ENCODE data around the gene TBX19.

The TBX19 gene

DNA sequence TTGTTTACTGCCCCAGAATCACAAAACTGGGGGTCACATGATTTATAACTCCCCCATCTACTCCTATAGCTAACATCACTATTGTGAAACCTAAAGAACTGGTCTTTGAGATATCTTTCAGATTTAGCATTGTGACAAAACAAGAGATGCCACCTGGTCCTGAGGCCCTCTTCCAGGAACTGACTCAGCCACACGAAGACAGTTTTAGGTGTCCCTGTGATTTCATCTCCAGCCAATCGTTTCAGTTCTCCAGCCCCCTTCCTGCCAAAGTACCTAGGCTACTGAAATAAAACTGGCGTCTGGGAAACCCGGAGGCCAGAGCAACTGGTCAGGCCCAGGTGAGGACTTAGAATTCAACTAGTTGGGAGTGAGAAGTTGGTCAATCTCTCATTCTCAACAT, 36.6 kb downstream of the TBX19 start:
- TF ChIP-seq, protein P1, sequence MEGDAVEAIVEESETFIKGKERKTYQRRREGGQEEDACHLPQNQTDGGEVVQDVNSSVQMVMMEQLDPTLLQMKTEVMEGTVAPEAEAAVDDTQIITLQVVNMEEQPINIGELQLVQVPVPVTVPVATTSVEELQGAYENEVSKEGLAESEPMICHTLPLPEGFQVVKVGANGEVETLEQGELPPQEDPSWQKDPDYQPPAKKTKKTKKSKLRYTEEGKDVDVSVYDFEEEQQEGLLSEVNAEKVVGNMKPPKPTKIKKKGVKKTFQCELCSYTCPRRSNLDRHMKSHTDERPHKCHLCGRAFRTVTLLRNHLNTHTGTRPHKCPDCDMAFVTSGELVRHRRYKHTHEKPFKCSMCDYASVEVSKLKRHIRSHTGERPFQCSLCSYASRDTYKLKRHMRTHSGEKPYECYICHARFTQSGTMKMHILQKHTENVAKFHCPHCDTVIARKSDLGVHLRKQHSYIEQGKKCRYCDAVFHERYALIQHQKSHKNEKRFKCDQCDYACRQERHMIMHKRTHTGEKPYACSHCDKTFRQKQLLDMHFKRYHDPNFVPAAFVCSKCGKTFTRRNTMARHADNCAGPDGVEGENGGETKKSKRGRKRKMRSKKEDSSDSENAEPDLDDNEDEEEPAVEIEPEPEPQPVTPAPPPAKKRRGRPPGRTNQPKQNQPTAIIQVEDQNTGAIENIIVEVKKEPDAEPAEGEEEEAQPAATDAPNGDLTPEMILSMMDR (IDR thresholded peaks at IDR 0.05; ENCODE audit: borderline replicate concordance, insufficient read depth, low read depth, low read length), result no peak
- H3K4me3 ChIP-seq (ENCODE audit: low read depth, low read length), result no peak overlapping the region

DNA sequence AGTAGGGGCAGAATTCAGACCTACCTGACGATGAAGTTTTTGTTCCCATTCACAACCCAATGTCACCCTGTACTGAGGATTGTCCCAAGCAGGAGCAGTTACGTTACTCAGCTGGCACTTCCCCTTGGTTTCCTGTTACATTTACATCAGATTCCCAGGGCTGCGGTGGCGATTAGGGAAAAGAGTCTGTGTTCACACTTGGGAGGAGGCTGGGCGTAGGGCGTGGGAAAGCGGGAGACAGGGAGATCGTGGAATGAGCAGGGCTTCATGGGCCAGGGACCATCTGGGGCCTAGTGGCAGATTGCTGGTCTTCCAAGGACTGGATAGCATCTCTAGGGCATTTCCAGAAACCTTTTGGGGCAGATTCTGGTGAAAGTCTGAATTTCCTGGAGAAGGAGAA, 39.0 kb downstream of the TBX19 start:
- TF ChIP-seq, protein P1 (IDR thresholded peaks at IDR 0.05; ENCODE audit: borderline replicate concordance, insufficient read depth, low read depth, low read length), result no peak

GRCh38 chr1:168320149-168320548, 39.5 kb downstream of the TBX19 start:
- TF ChIP-seq, protein P1 (IDR thresholded peaks at IDR 0.05; ENCODE audit: borderline replicate concordance, insufficient read depth, low read depth, low read length), result no peak

More for the DNA sequence above, 39.0 kb downstream of the TBX19 start:
- no peak overlapping the region for H3K4me3 ChIP-seq (ENCODE audit: low read depth, low read length)

GRCh38 chr1:168320800-168321450, 40.2 kb downstream of the TBX19 start:
- no peak overlapping the region for H3K4me3 ChIP-seq (ENCODE audit: low read depth, low read length)
- TF ChIP-seq, protein P1 (IDR thresholded peaks at IDR 0.05; ENCODE audit: borderline replicate concordance, insufficient read depth, low read depth, low read length), result no peak

More at GRCh38 chr1:168320149-168320548, 39.5 kb downstream of the TBX19 start:
- H3K4me3 ChIP-seq (ENCODE audit: low read depth, low read length), result no peak overlapping the region

- H3K4me3 ChIP-seq (ENCODE audit: low read depth, low read length), result no peak overlapping the region
- TF ChIP-seq, protein P1 (IDR thresholded peaks at IDR 0.05; ENCODE audit: borderline replicate concordance, insufficient read depth, low read depth, low read length), result 0 out of 2 replicates have a peak, but pooled peaks have one; percentile 13
Observed at GRCh38 chr1:168321945-168322344, 41.3 kb downstream of the TBX19 start.

DNA sequence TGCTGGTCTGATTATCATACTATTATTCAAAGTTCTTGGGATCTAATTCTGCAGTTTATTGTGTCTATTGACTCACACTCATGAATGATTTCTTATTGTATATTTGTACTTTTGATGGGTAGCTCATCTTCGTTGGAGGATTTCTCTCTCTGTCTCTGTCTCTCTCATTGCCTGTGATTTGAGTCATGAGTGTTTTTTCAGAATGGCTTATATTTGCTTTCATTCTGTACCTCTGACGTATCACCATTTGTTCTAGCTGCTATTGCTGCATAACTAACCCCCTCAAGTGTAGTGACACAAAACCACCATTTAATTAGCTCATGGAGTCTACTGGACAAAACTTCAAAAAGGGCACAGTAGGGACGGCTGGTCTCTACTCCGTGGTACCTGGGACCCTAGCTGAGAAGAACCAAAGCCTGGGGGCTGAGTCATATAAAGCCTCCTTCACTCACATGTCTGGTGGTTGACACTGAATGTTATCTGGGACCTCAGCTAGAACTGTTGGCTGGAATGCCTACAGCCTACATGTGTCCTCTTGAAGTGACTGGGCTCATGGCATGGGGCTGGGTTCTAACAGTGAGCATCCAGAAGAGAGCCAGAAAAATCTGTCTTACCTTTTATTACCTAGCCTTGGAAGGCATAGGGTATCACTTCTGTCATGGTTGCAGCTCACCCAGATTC, 44.2 kb downstream of the TBX19 start:
- no peak overlapping the region for H3K4me3 ChIP-seq (ENCODE audit: low read depth, low read length)
- TF ChIP-seq, protein P1 (IDR thresholded peaks at IDR 0.05; ENCODE audit: borderline replicate concordance, insufficient read depth, low read depth, low read length), result no peak

Data from GM12875 (cell line).